SK-N-SH (cell line): ENCODE data around the gene SMAD7. TPM values are rescaled to one million over a fixed set of nuclear protein-coding genes. Genes with fewer than 3 reads are reported as not detected.

Source experiments
- CHD2 ChIP-seq: fragments of 150-350 bp; IDR thresholded peaks from 2 replicates; pipeline ENCODE4 v1.6.1; 2018; ENCODE audit warnings: low read length; ENCODE audit not compliant: partially characterized antibody
- ELF1 ChIP-seq: IDR thresholded peaks from 2 replicates; pipeline ENCODE4 v1.4.0; 2012
- EP300 ChIP-seq, 2 experiments: IDR thresholded peaks; 2 replicates each; pipeline versions ENCODE4 v1.4.0 to v1.6.1; 2012; ENCODE audit warnings: borderline replicate concordance in 1 of 2, low read depth in 1 of 2, low read length in 1 of 2
- FOXJ3 ChIP-seq: sonication (generic); formaldehyde crosslinking; IDR thresholded peaks from 2 replicates; pipeline ENCODE4 v1.5.1; 2020; ENCODE audit warnings: mild to moderate bottlenecking, missing genetic modification reagents
- FOXM1 ChIP-seq: IDR thresholded peaks from 2 replicates; pipeline ENCODE4 v1.4.0; 2012; ENCODE audit warnings: low read depth, mild to moderate bottlenecking
- GATA2 ChIP-seq: sonication (generic); formaldehyde crosslinking; IDR thresholded peaks from 2 replicates; pipeline ENCODE4 v1.5.0; 2020; ENCODE audit warnings: mild to moderate bottlenecking, missing genetic modification reagents
- IRF3 ChIP-seq: fragments of 150-350 bp; IDR thresholded peaks from 2 replicates; pipeline ENCODE4 v1.6.1; 2016; ENCODE audit warnings: mild to moderate bottlenecking, low read depth, low read length
- MXI1 ChIP-seq: IDR thresholded peaks from 2 replicates; pipeline ENCODE4 v1.6.1; 2012; ENCODE audit warnings: mild to moderate bottlenecking, low read depth, low read length, improper control_type of control experiment
- NFIC ChIP-seq: IDR thresholded peaks from 2 replicates; pipeline ENCODE4 v1.4.0; 2012; ENCODE audit warnings: borderline replicate concordance
- RCOR1 ChIP-seq: fragments of 150-350 bp; IDR thresholded peaks from 2 replicates; pipeline ENCODE4 v1.6.1; 2017; ENCODE audit warnings: antibody characterized with exemption, low read length
- RFX5 ChIP-seq: IDR thresholded peaks from 2 replicates; pipeline ENCODE4 v1.6.1; 2012; ENCODE audit warnings: mild to moderate bottlenecking, improper control_type of control experiment, low read length
- RXRA ChIP-seq: IDR thresholded peaks from 2 replicates; pipeline ENCODE4 v1.4.0; 2012; ENCODE audit warnings: low read depth, mild to moderate bottlenecking, borderline replicate concordance
- SMC3 ChIP-seq: IDR thresholded peaks from 2 replicates; pipeline ENCODE4 v1.6.1; 2012; ENCODE audit warnings: low read depth, low read length, improper control_type of control experiment
- TAF1 ChIP-seq: IDR thresholded peaks from 2 replicates; pipeline ENCODE4 v1.6.1; 2012; ENCODE audit warnings: low read depth, mild to moderate bottlenecking, low read length, moderate library complexity, borderline replicate concordance
- TCF12 ChIP-seq: IDR thresholded peaks from 2 replicates; pipeline ENCODE4 v1.4.0; 2012
- TEAD4 ChIP-seq: IDR thresholded peaks from 2 replicates; pipeline ENCODE4 v1.4.0; 2012; ENCODE audit warnings: mild to moderate bottlenecking, borderline replicate concordance; ENCODE audit not compliant: insufficient read depth
- USF1 ChIP-seq: IDR thresholded peaks from 2 replicates; pipeline ENCODE4 v1.4.0; 2012; ENCODE audit warnings: low read depth, borderline replicate concordance
- polyA plus RNA-seq, 3 experiments: library from polyadenylated mRNA; depleted of rRNA; stranded (reverse); fragments of >200 nt; gene quantifications; 2 replicates each; pipeline ENCODE4 v1.2.3, GENCODE V29; 2012
- TF ChIP-seq, protein P1 (sequence below): fragments of 200-600 bp; sonication (generic); IDR thresholded peaks from 2 replicates; pipeline ENCODE4 v1.6.1; 2017; ENCODE audit warnings: antibody characterized with exemption, mild to moderate bottlenecking, moderate library complexity

SMAD7 gene
- polyA plus RNA-seq, 1 of the 3 experiments (the other 2 are of a cell fraction): 20.0 TPM

DNA sequence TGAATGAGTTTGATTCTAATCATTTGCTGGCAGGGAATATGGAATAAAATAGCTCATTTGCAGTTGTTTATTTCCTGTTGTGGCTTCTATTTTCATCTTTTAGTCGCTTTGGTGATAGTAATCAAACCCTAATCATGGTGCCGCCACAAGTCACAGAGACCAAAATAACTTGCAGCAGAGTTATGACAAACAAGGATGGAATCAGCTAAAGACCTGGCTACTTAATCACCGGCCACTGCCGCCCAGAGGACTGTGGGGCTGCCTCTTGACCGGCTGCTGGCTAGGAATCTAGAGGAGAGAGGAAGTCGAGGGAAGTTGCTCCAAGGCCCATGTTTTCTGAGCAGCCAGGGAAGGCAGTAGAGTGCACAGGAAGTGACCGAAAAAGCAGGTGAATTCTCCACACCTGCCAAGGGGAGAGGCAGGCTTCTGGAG is 5.1 kb upstream of the SMAD7 start (continued):
- no peak for TF ChIP-seq FOXJ3 (CRISPR knock-in tag)
- TF ChIP-seq RCOR1: no peak
- no peak for TF ChIP-seq CHD2
- TF ChIP-seq EP300 (IDR thresholded peaks at IDR 0.05; ENCODE audit: borderline replicate concordance in 1 of 2, low read depth in 1 of 2, low read length in 1 of 2): peak in 1 of 2 experiments; percentile 62; a peak in 1 of 4 replicates
- TF ChIP-seq SMC3: no peak
- 0 out of 2 replicates have a peak, but pooled peaks have one; percentile 40 for TF ChIP-seq FOXM1
- no peak for TF ChIP-seq MXI1
- no peak for TF ChIP-seq RXRA
- TF ChIP-seq TCF12: 0 out of 2 replicates have a peak, but pooled peaks have one; percentile 22
- no peak for TF ChIP-seq TAF1
- peak; percentile 35 for TF ChIP-seq NFIC
- no peak for TF ChIP-seq RFX5
- TF ChIP-seq IRF3: no peak
- peak; percentile 30; the same call in 1 of the 2 replicates for TF ChIP-seq ELF1
- no peak for TF ChIP-seq GATA2
- TF ChIP-seq, protein P1, sequence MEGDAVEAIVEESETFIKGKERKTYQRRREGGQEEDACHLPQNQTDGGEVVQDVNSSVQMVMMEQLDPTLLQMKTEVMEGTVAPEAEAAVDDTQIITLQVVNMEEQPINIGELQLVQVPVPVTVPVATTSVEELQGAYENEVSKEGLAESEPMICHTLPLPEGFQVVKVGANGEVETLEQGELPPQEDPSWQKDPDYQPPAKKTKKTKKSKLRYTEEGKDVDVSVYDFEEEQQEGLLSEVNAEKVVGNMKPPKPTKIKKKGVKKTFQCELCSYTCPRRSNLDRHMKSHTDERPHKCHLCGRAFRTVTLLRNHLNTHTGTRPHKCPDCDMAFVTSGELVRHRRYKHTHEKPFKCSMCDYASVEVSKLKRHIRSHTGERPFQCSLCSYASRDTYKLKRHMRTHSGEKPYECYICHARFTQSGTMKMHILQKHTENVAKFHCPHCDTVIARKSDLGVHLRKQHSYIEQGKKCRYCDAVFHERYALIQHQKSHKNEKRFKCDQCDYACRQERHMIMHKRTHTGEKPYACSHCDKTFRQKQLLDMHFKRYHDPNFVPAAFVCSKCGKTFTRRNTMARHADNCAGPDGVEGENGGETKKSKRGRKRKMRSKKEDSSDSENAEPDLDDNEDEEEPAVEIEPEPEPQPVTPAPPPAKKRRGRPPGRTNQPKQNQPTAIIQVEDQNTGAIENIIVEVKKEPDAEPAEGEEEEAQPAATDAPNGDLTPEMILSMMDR: no peak
- TF ChIP-seq USF1: no peak
- 0 out of 2 replicates have a peak, but pooled peaks have one; percentile 20 for TF ChIP-seq TEAD4
